Nephron (organoid): ENCODE measurements around the gene FBXO21.
"Not testable (repeated sequence)": the region's sequence is repeated elsewhere in the genome, so short reads cannot be mapped to it uniquely, and the experiment has no call there.

Source experiments
- H3K27ac Mint-ChIP-seq, 3 experiments: 2 replicates each; pipeline ENCODE4 v1.8.0; 2020; ENCODE audit warnings: mixed read lengths in 3 of 3, mild to moderate bottlenecking in 2 of 3, moderate library complexity in 1 of 3
- H3K27me3 Mint-ChIP-seq: 2 replicates; pipeline ENCODE4 v1.8.0; 2021; ENCODE audit warnings: low read depth, mild to moderate bottlenecking, moderate library complexity, mixed read lengths
- H3K36me3 Mint-ChIP-seq: 2 replicates; pipeline ENCODE4 v1.8.0; 2020; ENCODE audit warnings: low read depth, mixed read lengths
- H3K4me1 Mint-ChIP-seq: 2 replicates; pipeline ENCODE4 v1.8.0; 2020; ENCODE audit warnings: mixed read lengths
- H3K4me3 Mint-ChIP-seq, 3 experiments: 2 replicates each; pipeline ENCODE4 v1.8.0; 2020; ENCODE audit warnings: mild to moderate bottlenecking in 3 of 3, mixed read lengths in 3 of 3, moderate library complexity in 2 of 3
- H3K9me3 Mint-ChIP-seq: 2 replicates; pipeline ENCODE4 v1.8.0; 2020; ENCODE audit warnings: mixed read lengths
- CTCF ChIP-seq, 3 experiments: fragments of 200-600 bp; sonication (generic); IDR thresholded peaks; one replicate each; pipeline ENCODE4 v1.5.0; 2021; ENCODE audit warnings: antibody characterized with exemption in 3 of 3; ENCODE audit not compliant: unreplicated experiment in 3 of 3

Gene FBXO21

GRCh38 chr12:117109943-117110635 lies 80.2 kb downstream of the FBXO21 start:
- TF ChIP-seq CTCF (IDR thresholded peaks at IDR 0.05; ENCODE audit: unreplicated experiment in 3 of 3): no peak
- Mint-ChIP-seq H3K9me3 (peaks cover 2% of the 10 kb centered on the region), H3K4me3 (no peak overlapping the region), H3K4me1 (peaks cover 9% of the 10 kb centered on the region), H3K27me3 (peaks cover 8% of the 10 kb centered on the region), H3K36me3 (no peaks in the 10 kb centered on the region), H3K27ac (no peak overlapping the region)

- Mint-ChIP-seq H3K4me3 (no peak overlapping the region), H3K27me3 (peaks cover 29% of the 10 kb centered on the region)
Observed at GRCh38 chr12:117105902-117106301, 84.4 kb downstream of the FBXO21 start.

GRCh38 chr12:117104003-117104402 lies 86.3 kb downstream of the FBXO21 start:
- H3K36me3 Mint-ChIP-seq, H3K4me1 Mint-ChIP-seq, H3K27ac Mint-ChIP-seq: not testable (repeated sequence)

More at GRCh38 chr12:117105902-117106301, 84.4 kb downstream of the FBXO21 start:
- H3K27ac Mint-ChIP-seq: no peak overlapping the region
- H3K9me3 Mint-ChIP-seq: peaks cover 2% of the 10 kb centered on the region
- H3K4me1 Mint-ChIP-seq: no peaks in the 10 kb centered on the region
- no peak for TF ChIP-seq CTCF (IDR thresholded peaks at IDR 0.05; ENCODE audit: unreplicated experiment in 3 of 3)
- no peaks in the 10 kb centered on the region for H3K36me3 Mint-ChIP-seq

GRCh38 chr12:117102800-117103181 lies 87.5 kb downstream of the FBXO21 start:
- H3K9me3 Mint-ChIP-seq: peaks cover 2% of the 10 kb centered on the region

More at GRCh38 chr12:117104003-117104402, 86.3 kb downstream of the FBXO21 start:
- H3K27me3 Mint-ChIP-seq: peaks cover 37% of the 10 kb centered on the region
- H3K9me3 Mint-ChIP-seq, H3K4me3 Mint-ChIP-seq: not testable (repeated sequence)

GRCh38 chr12:117101953-117102799 lies 88.1 kb downstream of the FBXO21 start:
- Mint-ChIP-seq H3K9me3 (peaks cover 2% of the 10 kb centered on the region), H3K4me3 (peak overlapping the region in 1 of 3 experiments; percentile 10), H3K36me3 (no peaks in the 10 kb centered on the region), H3K27me3 (peaks cover 52% of the 10 kb centered on the region), H3K4me1 (peaks cover 8% of the 10 kb centered on the region), H3K27ac (no peak overlapping the region)
- TF ChIP-seq CTCF (IDR thresholded peaks at IDR 0.05; ENCODE audit: unreplicated experiment in 3 of 3): no peak

More at GRCh38 chr12:117102800-117103181, 87.5 kb downstream of the FBXO21 start:
- Mint-ChIP-seq H3K4me3 (no peak overlapping the region), H3K36me3 (no peaks in the 10 kb centered on the region), H3K27me3 (peaks cover 46% of the 10 kb centered on the region), H3K27ac (no peak overlapping the region), H3K4me1 (peaks cover 3% of the 10 kb centered on the region)
- TF ChIP-seq CTCF (IDR thresholded peaks at IDR 0.05; ENCODE audit: unreplicated experiment in 3 of 3): no peak

GRCh38 chr12:117100851-117101673 lies 89.2 kb downstream of the FBXO21 start:
- peaks cover 2% of the 10 kb centered on the region for H3K9me3 Mint-ChIP-seq
- H3K36me3 Mint-ChIP-seq: no peaks in the 10 kb centered on the region
- no peak for TF ChIP-seq CTCF (IDR thresholded peaks at IDR 0.05; ENCODE audit: unreplicated experiment in 3 of 3)
- H3K4me1 Mint-ChIP-seq: peaks cover 13% of the 10 kb centered on the region
- peaks cover 63% of the 10 kb centered on the region for H3K27me3 Mint-ChIP-seq
- H3K4me3 Mint-ChIP-seq: peak overlapping the region in 1 of 3 experiments; percentile 10
- H3K27ac Mint-ChIP-seq: no peak overlapping the region
